OCI-LY7 (cell line): Measurements from ENCODE around the gene VPS37B. TPM values are rescaled to one million over a fixed set of nuclear protein-coding genes. Genes with fewer than 3 reads are reported as not detected.

Source experiments
- BruUV-seq: library from RNA; stranded (reverse); fragments of 400-500 nt; replicated peaks from 2 replicates; lab custom pipeline; 2021; lab: Mats Ljungman, UMichigan
- CTCF ChIA-PET: fragments of 300-600 bp; sonication (Branson Sonifier 250); formaldehyde crosslinking; loops from one replicate; lab custom pipeline; 2022; ENCODE audit warnings: antibody characterized with exemption; ENCODE audit not compliant: unreplicated experiment; lab: Charles Lee
- POLR2A ChIA-PET: fragments of 300-600 bp; sonication (Branson Sonifier 250); formaldehyde crosslinking; loops from one replicate; lab custom pipeline; 2022; ENCODE audit warnings: antibody characterized with exemption; lab: Charles Lee
- DNase-seq: peaks from one replicate; pipeline ENCODE4 v3.0.0-alpha.2; 2015; ENCODE audit warnings: low spot score
- H2AFZ ChIP-seq: fragments of 200-600 bp; sonication (generic), shearing (Covaris generic); 2 replicates; pipeline ENCODE4 v1.6.1; 2014; ENCODE audit warnings: mild to moderate bottlenecking, antibody characterized with exemption, low read length, moderate library complexity
- H3K27ac ChIP-seq: fragments of 200-600 bp; sonication (generic); 2 replicates; pipeline ENCODE4 v1.5.1; 2014; ENCODE audit warnings: mixed run types, low read depth, mild to moderate bottlenecking, moderate library complexity, low read length, inconsistent platforms; ENCODE audit not compliant: poor library complexity, severe bottlenecking
- H3K36me3 ChIP-seq: fragments of 200-600 bp; sonication (generic); 2 replicates; pipeline ENCODE4 v1.6.1; 2014; ENCODE audit warnings: mild to moderate bottlenecking, antibody characterized with exemption, low read length, moderate library complexity, mixed read lengths; ENCODE audit not compliant: insufficient read depth
- H3K4me1 ChIP-seq: fragments of 200-600 bp; sonication (generic); 2 replicates; pipeline ENCODE4 v1.5.1; 2014; ENCODE audit warnings: mild to moderate bottlenecking, low read length; ENCODE audit not compliant: insufficient read depth, poor library complexity, severe bottlenecking
- H3K4me2 ChIP-seq: fragments of 200-600 bp; sonication (generic); 2 replicates; pipeline ENCODE4 v1.6.1; 2014; ENCODE audit warnings: mild to moderate bottlenecking, low read length
- H3K4me3 ChIP-seq: fragments of 200-600 bp; sonication (generic); 2 replicates; pipeline ENCODE4 v1.5.1; 2014; ENCODE audit warnings: mild to moderate bottlenecking, low read depth, low read length; ENCODE audit not compliant: poor library complexity, severe bottlenecking
- H3K79me2 ChIP-seq: fragments of 200-600 bp; sonication (generic); 2 replicates; pipeline ENCODE4 v1.6.1; 2016; ENCODE audit warnings: low read depth, mild to moderate bottlenecking, low read length, moderate library complexity, mixed read lengths; ENCODE audit not compliant: insufficient read depth
- H3K9me2 ChIP-seq: fragments of 200-600 bp; sonication (generic); 2 replicates; pipeline ENCODE4 v1.6.1; 2016; ENCODE audit warnings: mild to moderate bottlenecking, low read length, mixed read lengths; ENCODE audit not compliant: insufficient read depth
- H3K9me3 ChIP-seq: fragments of 200-600 bp; sonication (generic); 2 replicates; pipeline ENCODE4 v1.6.1; 2014; ENCODE audit warnings: mild to moderate bottlenecking, mixed run types, low read length, mixed read lengths
- H4K20me1 ChIP-seq: fragments of 200-600 bp; sonication (generic); 2 replicates; pipeline ENCODE4 v1.6.1; 2014; ENCODE audit warnings: mild to moderate bottlenecking, antibody characterized with exemption, low read length, moderate library complexity, mixed read lengths; ENCODE audit not compliant: insufficient read depth
- CTCF ChIP-seq: fragments of 200-600 bp; sonication (generic); conservative IDR thresholded peaks from 2 replicates; pipeline ENCODE4 v1.5.1; 2014; ENCODE audit warnings: mild to moderate bottlenecking, antibody characterized with exemption, low read length, moderate library complexity, mixed read lengths
- EZH2phosphoT487 ChIP-seq: fragments of 200-600 bp; sonication (generic); IDR thresholded peaks from 2 replicates; pipeline ENCODE4 v1.6.1; 2018; ENCODE audit warnings: low read depth, borderline replicate concordance, mild to moderate bottlenecking, mixed run types, antibody characterized with exemption, low read length, moderate library complexity, mixed read lengths
- intact Hi-C: fragments of 100-400 bp; cut with micrococcal nuclease; formaldehyde crosslinking; loops from one replicate; pipeline ENCODE4 v1.10.0; 2022; ENCODE audit not compliant: unreplicated experiment
- total RNA-seq, 2 experiments: library from RNA; depleted of rRNA in 1 of 2; stranded (reverse); fragments of >200 nt in 1 of 2; shearing (Covaris generic) in 1 of 2; gene quantifications; 2 replicates each; pipeline ENCODE4 v1.2.3, GENCODE V29; 2014 to 2022

VPS37B gene
- total RNA-seq, 2 experiments from 2014 or later, result 1.7 to 2.5 TPM

- DNase-seq, result peak; percentile 44
- H3K4me2 ChIP-seq, result no peak overlapping the region
- intact Hi-C loops, result no loop called here
- no peaks in the 10 kb centered on the region for H3K9me2 ChIP-seq
- H3K4me3 ChIP-seq, result no peak overlapping the region
- H3K27ac ChIP-seq, result no peak overlapping the region
- ChIA-PET CTCF (no interaction called here), POLR2A (no interaction called here)
- H3K36me3 ChIP-seq, result no peaks in the 10 kb centered on the region
- no peaks in the 10 kb centered on the region for H4K20me1 ChIP-seq
- H3K4me1 ChIP-seq, result peaks cover 39% of the 10 kb centered on the region
- BruUV-seq, result no TSS peak
- H3K9me3 ChIP-seq, result no peaks in the 10 kb centered on the region
- H3K79me2 ChIP-seq, result no peaks in the 10 kb centered on the region
- no peak for TF ChIP-seq CTCF
- TF ChIP-seq EZH2phosphoT487, result no peak
- no peak overlapping the region for H2AFZ ChIP-seq
These were observed 38.8 kb upstream of the VPS37B start for GRCh38 chr12:122934722-122935121.

- no peak overlapping the region for H3K4me3 ChIP-seq
- CTCF ChIA-PET, result no interaction called here
- POLR2A ChIA-PET, result no interaction called here
These were observed 36.3 kb upstream of the VPS37B start for GRCh38 chr12:122932207-122932606.

More at GRCh38 chr12:122932207-122932606, 36.3 kb upstream of the VPS37B start:
- intact Hi-C loops, result no loop called here
- DNase-seq, result no peak
- Histone ChIP-seq H3K36me3 (no peaks in the 10 kb centered on the region), H2AFZ (no peak overlapping the region), H3K27ac (no peak overlapping the region), H3K9me3 (no peaks in the 10 kb centered on the region), H4K20me1 (no peaks in the 10 kb centered on the region), H3K4me1 (peaks cover 28% of the 10 kb centered on the region), H3K9me2 (no peaks in the 10 kb centered on the region), H3K4me2 (no peak overlapping the region), H3K79me2 (no peaks in the 10 kb centered on the region)
- TF ChIP-seq CTCF, result no peak
- no peak for TF ChIP-seq EZH2phosphoT487
- BruUV-seq, result no TSS peak
